ENCODE data around the gene CMPK2. TPM values are rescaled to one million over a fixed set of nuclear protein-coding genes. Genes with fewer than 3 reads are reported as not detected.

Gene CMPK2
- total and polyA plus RNA-seq, 4 donors, result 5.7 to 14.8 (median 11.2) TPM

DNA sequence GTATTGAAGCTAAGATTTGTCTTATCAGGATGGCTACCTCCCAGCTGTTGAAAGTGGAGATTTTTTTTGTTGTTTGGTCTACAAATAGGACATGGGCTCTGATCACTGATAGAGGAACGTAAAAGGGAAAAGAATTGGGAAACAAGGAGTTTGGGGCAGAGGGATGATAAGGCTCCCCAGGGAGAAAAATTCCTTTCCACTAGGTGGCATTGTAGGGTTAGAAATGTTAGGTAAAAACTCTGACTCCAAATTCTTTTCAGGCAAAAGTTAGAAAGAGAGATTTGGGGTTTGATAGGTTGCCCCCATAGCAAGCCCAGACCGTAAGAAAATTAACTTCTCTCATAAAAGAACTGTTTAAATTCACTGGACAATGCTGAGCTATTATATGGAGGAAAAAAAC lies 19.8 kb downstream of the CMPK2 start:
- no peak overlapping the region for H3K9ac ChIP-seq (ENCODE audit: insufficient read depth in 1 of 2, low read length in 2 of 2)
- H3K27ac ChIP-seq (ENCODE audit: low read depth in 1 of 2, low read length in 1 of 2), result no peak overlapping the region
- no peak for DNase-seq
- WGBS, 2 donors, result 95 to 97% methylated on average over 2 of the region's 2 CpGs
- H3K4me3 ChIP-seq, result no peak overlapping the region
- peaks cover 0 to 65% (median 33%) of the 10 kb centered on the region in 4 donors for H3K9me3 ChIP-seq (ENCODE audit: control insufficient read depth in 4 of 4, insufficient read depth in 3 of 4, low read length in 3 of 4)
- H3K36me3 ChIP-seq (ENCODE audit: control insufficient read depth in 4 of 4, insufficient read depth in 4 of 4, low read length in 4 of 4), result peaks cover 0 to 18% (median 10%) of the 10 kb centered on the region in 4 donors
- no peaks in the 10 kb centered on the region for H3K27me3 ChIP-seq (ENCODE audit: control insufficient read depth in 3 of 3, insufficient read depth in 3 of 3, low read length in 2 of 3)
- no peak for ATAC-seq (ENCODE audit: insufficient read depth, low FRiP score)
- no peaks in the 10 kb centered on the region for H3K4me1 ChIP-seq (ENCODE audit: control insufficient read depth in 5 of 5, insufficient read depth in 5 of 5, low read length in 5 of 5)
- TF ChIP-seq, protein P1, sequence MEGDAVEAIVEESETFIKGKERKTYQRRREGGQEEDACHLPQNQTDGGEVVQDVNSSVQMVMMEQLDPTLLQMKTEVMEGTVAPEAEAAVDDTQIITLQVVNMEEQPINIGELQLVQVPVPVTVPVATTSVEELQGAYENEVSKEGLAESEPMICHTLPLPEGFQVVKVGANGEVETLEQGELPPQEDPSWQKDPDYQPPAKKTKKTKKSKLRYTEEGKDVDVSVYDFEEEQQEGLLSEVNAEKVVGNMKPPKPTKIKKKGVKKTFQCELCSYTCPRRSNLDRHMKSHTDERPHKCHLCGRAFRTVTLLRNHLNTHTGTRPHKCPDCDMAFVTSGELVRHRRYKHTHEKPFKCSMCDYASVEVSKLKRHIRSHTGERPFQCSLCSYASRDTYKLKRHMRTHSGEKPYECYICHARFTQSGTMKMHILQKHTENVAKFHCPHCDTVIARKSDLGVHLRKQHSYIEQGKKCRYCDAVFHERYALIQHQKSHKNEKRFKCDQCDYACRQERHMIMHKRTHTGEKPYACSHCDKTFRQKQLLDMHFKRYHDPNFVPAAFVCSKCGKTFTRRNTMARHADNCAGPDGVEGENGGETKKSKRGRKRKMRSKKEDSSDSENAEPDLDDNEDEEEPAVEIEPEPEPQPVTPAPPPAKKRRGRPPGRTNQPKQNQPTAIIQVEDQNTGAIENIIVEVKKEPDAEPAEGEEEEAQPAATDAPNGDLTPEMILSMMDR (IDR thresholded peaks at IDR 0.05; ENCODE audit: control extremely low read depth, extremely low read depth), result no peak

DNA sequence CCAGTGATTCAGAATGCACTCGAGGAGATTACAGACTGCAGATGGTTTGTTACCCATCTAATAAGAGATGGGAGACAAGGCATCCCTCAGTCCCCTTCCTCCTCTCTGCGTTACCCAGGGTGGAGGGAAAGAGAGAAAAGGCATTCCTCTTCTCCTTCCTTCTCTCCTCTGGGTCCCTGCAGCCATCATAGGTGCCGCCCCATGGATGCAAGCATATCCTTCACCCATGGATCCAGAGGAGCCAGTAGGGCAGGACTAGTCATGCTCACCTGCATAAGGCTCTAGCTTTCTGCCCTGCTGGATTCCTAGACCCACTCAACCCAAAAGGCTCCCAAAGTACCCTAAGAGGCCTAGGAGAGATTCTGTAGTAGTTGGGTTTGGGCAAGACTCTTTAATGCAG lies 20.4 kb downstream of the CMPK2 start:
- Histone ChIP-seq H3K9me3 (ENCODE audit: control insufficient read depth in 4 of 4, insufficient read depth in 3 of 4, low read length in 3 of 4) (peaks cover 0 to 67% (median 33%) of the 10 kb centered on the region in 4 donors), H3K36me3 (ENCODE audit: control insufficient read depth in 4 of 4, insufficient read depth in 4 of 4, low read length in 4 of 4) (peaks cover 0 to 18% (median 10%) of the 10 kb centered on the region in 4 donors)
- peak in 1 of 3 donors; percentile 25 for DNase-seq

DNA sequence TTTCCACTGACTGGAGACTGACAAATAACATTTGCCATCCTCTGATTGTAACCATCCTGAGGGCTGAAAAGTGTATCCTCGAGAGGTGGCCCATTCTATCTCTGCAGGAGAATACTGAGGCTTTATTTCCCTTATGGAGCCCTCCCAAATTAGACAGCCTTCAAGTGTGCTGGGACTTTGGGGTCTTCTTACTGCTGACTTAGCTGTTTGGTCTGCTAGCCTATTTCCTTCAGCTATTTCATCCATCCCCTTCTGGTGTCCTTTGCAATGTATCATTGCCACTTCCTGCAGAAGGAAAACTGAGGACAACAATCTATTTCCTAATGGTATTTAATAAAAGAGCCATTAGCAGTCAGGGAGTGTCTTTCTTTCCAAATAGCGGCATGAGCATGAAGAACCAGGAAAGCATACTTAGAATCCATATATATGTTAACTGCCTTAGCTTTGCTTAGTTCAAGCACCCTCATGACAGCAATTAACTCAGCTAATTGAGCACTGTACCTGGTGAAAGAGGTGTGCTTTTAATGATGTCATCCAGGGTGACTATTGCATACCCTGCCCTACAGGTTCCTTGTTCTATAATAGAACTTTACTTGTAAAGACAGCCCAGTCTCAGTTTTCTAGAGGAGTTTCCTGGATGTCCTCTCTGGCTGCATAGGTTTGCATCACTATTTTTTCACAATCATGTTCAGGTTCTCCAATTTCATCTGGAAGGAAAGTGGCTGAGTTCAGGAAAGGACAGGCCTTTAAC lies 24.0 kb downstream of the CMPK2 start:
- no peak for ATAC-seq (ENCODE audit: insufficient read depth, low FRiP score)
- H3K9me3 ChIP-seq (ENCODE audit: control insufficient read depth in 4 of 4, insufficient read depth in 3 of 4, low read length in 3 of 4), result peaks cover 0 to 51% (median 21%) of the 10 kb centered on the region in 4 donors
- TF ChIP-seq, protein P1 (IDR thresholded peaks at IDR 0.05; ENCODE audit: control extremely low read depth, extremely low read depth), result no peak
- H3K27me3 ChIP-seq (ENCODE audit: control insufficient read depth in 3 of 3, insufficient read depth in 3 of 3, low read length in 2 of 3), result no peaks in the 10 kb centered on the region
- 89 to 95% methylated on average over 2 of the region's 2 CpGs for WGBS, 2 donors
- H3K4me1 ChIP-seq (ENCODE audit: control insufficient read depth in 5 of 5, insufficient read depth in 5 of 5, low read length in 5 of 5), result no peaks in the 10 kb centered on the region
- no peak for DNase-seq
- H3K36me3 ChIP-seq (ENCODE audit: control insufficient read depth in 4 of 4, insufficient read depth in 4 of 4, low read length in 4 of 4), result peaks cover 0 to 15% (median 0%) of the 10 kb centered on the region in 4 donors
- H3K4me3 ChIP-seq, result no peak overlapping the region
- no peak overlapping the region for H3K27ac ChIP-seq (ENCODE audit: low read depth in 1 of 2, low read length in 1 of 2)
- no peak overlapping the region for H3K9ac ChIP-seq (ENCODE audit: insufficient read depth in 1 of 2, low read length in 2 of 2)

More for the DNA sequence above, 20.4 kb downstream of the CMPK2 start:
- Histone ChIP-seq H3K4me3 (no peak overlapping the region), H3K27ac (ENCODE audit: low read depth in 1 of 2, low read length in 1 of 2) (no peak overlapping the region), H3K27me3 (ENCODE audit: control insufficient read depth in 3 of 3, insufficient read depth in 3 of 3, low read length in 2 of 3) (no peaks in the 10 kb centered on the region), H3K9ac (ENCODE audit: insufficient read depth in 1 of 2, low read length in 2 of 2) (no peak overlapping the region), H3K4me1 (ENCODE audit: control insufficient read depth in 5 of 5, insufficient read depth in 5 of 5, low read length in 5 of 5) (no peaks in the 10 kb centered on the region)
- TF ChIP-seq, protein P1 (IDR thresholded peaks at IDR 0.05; ENCODE audit: control extremely low read depth, extremely low read depth), result no peak
- no peak for ATAC-seq (ENCODE audit: insufficient read depth, low FRiP score)
- 74 to 99% methylated on average over 3 of the region's 3 CpGs for WGBS, 2 donors
